WTC11 (cell line): ENCODE results near the gene COL13A1. TPM values are rescaled to one million over a fixed set of nuclear protein-coding genes. Genes with fewer than 3 reads are reported as not detected.
A peak's percentile ranks its signal among the peaks of the same experiment; 100 is the strongest.

Source experiments
- ATAC-seq: fragments of 200-7000 bp; cut with Tn5 transposase; 2 replicates; pipeline ENCODE4 v1.10.0; 2021; ENCODE audit warnings: mild to moderate bottlenecking, moderate library complexity
- CTCF ChIA-PET: fragments of 300-600 bp; sonication (Branson Sonifier 250); formaldehyde crosslinking; loops from one replicate; lab custom pipeline; 2021; ENCODE audit warnings: antibody characterized with exemption; lab: Charles Lee
- POLR2A ChIA-PET: fragments of 350-600 bp; sonication (Branson Sonifier 250); formaldehyde crosslinking; loops from one replicate; lab custom pipeline; 2021; ENCODE audit warnings: antibody characterized with exemption; lab: Charles Lee
- DNase-seq: peaks from one replicate; pipeline ENCODE4 v3.0.0; 2021; ENCODE audit warnings: low spot score
- H3K27ac Mint-ChIP-seq: 2 replicates; pipeline ENCODE4 v1.8.0; 2021; ENCODE audit warnings: mixed read lengths
- H3K27me3 Mint-ChIP-seq: 2 replicates; pipeline ENCODE4 v1.8.0; 2021; ENCODE audit warnings: low read depth, mild to moderate bottlenecking, moderate library complexity, mixed read lengths
- H3K36me3 Mint-ChIP-seq: 2 replicates; pipeline ENCODE4 v1.8.0; 2021; ENCODE audit warnings: mixed read lengths
- H3K4me1 Mint-ChIP-seq: 2 replicates; pipeline ENCODE4 v1.8.0; 2022; ENCODE audit warnings: mixed read lengths
- H3K4me3 Mint-ChIP-seq: 2 replicates; pipeline ENCODE4 v1.8.0; 2021; ENCODE audit warnings: mild to moderate bottlenecking, moderate library complexity, mixed read lengths
- H3K9me3 Mint-ChIP-seq: 2 replicates; pipeline ENCODE4 v1.8.0; 2021; ENCODE audit warnings: mixed read lengths
- MYBL2 ChIP-seq: sonication (generic); formaldehyde crosslinking; IDR thresholded peaks from 2 replicates; pipeline ENCODE4 v1.8.1; 2023; ENCODE audit warnings: mild to moderate bottlenecking, moderate library complexity, missing genetic modification reagents
- NR3C1 ChIP-seq: sonication (generic); formaldehyde crosslinking; conservative IDR thresholded peaks from 2 replicates; pipeline ENCODE4 v1.8.1; 2023; ENCODE audit warnings: low read depth, mild to moderate bottlenecking, missing genetic modification reagents
- PRRX2 ChIP-seq: fragments of 250-450 bp; sonication (Bioruptor Pico); IDR thresholded peaks from 2 replicates; pipeline ENCODE4 v1.8.0; 2021; ENCODE audit warnings: mild to moderate bottlenecking
- RORB ChIP-seq: fragments of 250-450 bp; sonication (Bioruptor Pico); IDR thresholded peaks from 2 replicates; pipeline ENCODE4 v1.9.0; 2021; ENCODE audit warnings: mild to moderate bottlenecking
- SP1 ChIP-seq: sonication (generic); formaldehyde crosslinking; conservative IDR thresholded peaks from 2 replicates; pipeline ENCODE4 v1.8.1; 2022; ENCODE audit warnings: missing genetic modification reagents
- ZNF317 ChIP-seq: sonication (generic); formaldehyde crosslinking; IDR thresholded peaks from 2 replicates; pipeline ENCODE4 v1.8.1; 2023; ENCODE audit warnings: low read depth, mild to moderate bottlenecking, moderate library complexity, missing genetic modification reagents, borderline replicate concordance
- ZNF396 ChIP-seq: fragments of 250-450 bp; sonication (Bioruptor Pico); IDR thresholded peaks from 2 replicates; pipeline ENCODE4 v1.8.0; 2021; ENCODE audit warnings: mild to moderate bottlenecking, moderate library complexity, borderline replicate concordance
- total RNA-seq: library from RNA; stranded (reverse); gene quantifications from 3 replicates; pipeline ENCODE4 v1.2.3, GENCODE V29; 2021
- TF ChIP-seq, protein P1 (sequence below): sonication (generic); formaldehyde crosslinking; IDR thresholded peaks from 2 replicates; pipeline ENCODE4 v1.8.0; 2022; ENCODE audit warnings: missing genetic modification reagents
- TF ChIP-seq, protein P2 (sequence below): fragments of 250-450 bp; sonication (Bioruptor Pico); conservative IDR thresholded peaks from 2 replicates; pipeline ENCODE4 v1.9.0; 2021; ENCODE audit warnings: mild to moderate bottlenecking
- TF ChIP-seq, protein P3 (sequence below): sonication (generic); formaldehyde crosslinking; IDR thresholded peaks from 2 replicates; pipeline ENCODE4 v1.8.1; 2023; ENCODE audit warnings: mild to moderate bottlenecking, moderate library complexity, missing genetic modification reagents
- TF ChIP-seq, protein P4 (sequence below): sonication (generic); formaldehyde crosslinking; IDR thresholded peaks from 2 replicates; pipeline ENCODE4 v1.8.1; 2023; ENCODE audit warnings: mild to moderate bottlenecking, missing genetic modification reagents, borderline replicate concordance
- TF ChIP-seq, protein P5 (sequence below): sonication (generic); formaldehyde crosslinking; IDR thresholded peaks from 2 replicates; pipeline ENCODE4 v1.8.1; 2022; ENCODE audit warnings: missing genetic modification reagents, borderline replicate concordance
- TF ChIP-seq, protein P6 (sequence below): sonication (generic); formaldehyde crosslinking; IDR thresholded peaks from 2 replicates; pipeline ENCODE4 v1.8.1; 2023; ENCODE audit warnings: mild to moderate bottlenecking, missing genetic modification reagents
- TF ChIP-seq, protein P7 (sequence below): sonication (generic); formaldehyde crosslinking; IDR thresholded peaks from 2 replicates; pipeline ENCODE4 v1.8.1; 2022; ENCODE audit warnings: mild to moderate bottlenecking, moderate library complexity, missing genetic modification reagents

Gene COL13A1
- total RNA-seq, 1 experiment from 2014 or later = 7.1 TPM

DNA sequence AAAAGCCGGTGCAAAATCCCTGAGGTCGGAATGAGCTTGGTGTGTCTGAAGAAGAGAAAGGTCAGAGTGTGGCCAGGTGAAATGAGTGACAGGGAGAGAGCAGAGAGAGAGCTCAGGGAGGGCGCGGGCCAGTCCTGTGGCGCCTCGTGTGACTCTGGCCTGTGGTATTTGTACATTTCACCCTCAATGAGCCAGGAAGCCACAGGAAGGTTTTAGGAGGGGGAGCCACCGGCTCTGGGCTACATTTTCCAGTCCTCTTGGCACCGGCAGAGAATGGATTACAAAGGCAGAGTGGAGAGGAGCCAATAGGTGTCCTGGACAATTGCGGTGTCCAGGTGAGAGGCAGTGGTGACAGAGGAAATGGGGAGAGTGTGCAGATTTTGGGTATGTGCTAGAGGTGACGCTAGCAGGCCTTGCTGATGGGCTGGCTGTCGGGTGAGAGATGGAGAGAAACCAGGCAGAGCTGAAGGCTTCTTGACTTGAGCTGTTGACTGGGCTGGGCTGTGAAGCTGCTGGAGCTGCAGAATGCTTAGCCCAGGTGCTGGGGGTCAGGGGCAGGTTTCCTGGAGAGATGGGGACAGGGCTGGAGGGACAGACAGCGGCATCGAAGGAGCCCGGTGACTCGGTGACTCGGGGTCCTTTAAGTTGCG is 38.1 kb downstream of the COL13A1 start:
- CTCF ChIA-PET = interaction anchor here (0.6 to 3.0 kb wide), 11 partner anchors 28 to 118 kb away, joined by 3 to 14 read pairs (median 4); no protein-coding TSS in a partner anchor
- Mint-ChIP-seq H3K36me3 (no peaks in the 10 kb centered on the region), H3K27ac (no peak overlapping the region), H3K4me3 (no peak overlapping the region), H3K4me1 (peaks cover 43% of the 10 kb centered on the region), H3K9me3 (no peaks in the 10 kb centered on the region), H3K27me3 (no peaks in the 10 kb centered on the region)
- POLR2A ChIA-PET = interaction anchor here (0.6 kb wide), 2 partner anchors 310 to 1598 kb away, joined by 3 to 7 read pairs; no protein-coding TSS in a partner anchor
- ATAC-seq = no peak
- TF ChIP-seq, protein P1, sequence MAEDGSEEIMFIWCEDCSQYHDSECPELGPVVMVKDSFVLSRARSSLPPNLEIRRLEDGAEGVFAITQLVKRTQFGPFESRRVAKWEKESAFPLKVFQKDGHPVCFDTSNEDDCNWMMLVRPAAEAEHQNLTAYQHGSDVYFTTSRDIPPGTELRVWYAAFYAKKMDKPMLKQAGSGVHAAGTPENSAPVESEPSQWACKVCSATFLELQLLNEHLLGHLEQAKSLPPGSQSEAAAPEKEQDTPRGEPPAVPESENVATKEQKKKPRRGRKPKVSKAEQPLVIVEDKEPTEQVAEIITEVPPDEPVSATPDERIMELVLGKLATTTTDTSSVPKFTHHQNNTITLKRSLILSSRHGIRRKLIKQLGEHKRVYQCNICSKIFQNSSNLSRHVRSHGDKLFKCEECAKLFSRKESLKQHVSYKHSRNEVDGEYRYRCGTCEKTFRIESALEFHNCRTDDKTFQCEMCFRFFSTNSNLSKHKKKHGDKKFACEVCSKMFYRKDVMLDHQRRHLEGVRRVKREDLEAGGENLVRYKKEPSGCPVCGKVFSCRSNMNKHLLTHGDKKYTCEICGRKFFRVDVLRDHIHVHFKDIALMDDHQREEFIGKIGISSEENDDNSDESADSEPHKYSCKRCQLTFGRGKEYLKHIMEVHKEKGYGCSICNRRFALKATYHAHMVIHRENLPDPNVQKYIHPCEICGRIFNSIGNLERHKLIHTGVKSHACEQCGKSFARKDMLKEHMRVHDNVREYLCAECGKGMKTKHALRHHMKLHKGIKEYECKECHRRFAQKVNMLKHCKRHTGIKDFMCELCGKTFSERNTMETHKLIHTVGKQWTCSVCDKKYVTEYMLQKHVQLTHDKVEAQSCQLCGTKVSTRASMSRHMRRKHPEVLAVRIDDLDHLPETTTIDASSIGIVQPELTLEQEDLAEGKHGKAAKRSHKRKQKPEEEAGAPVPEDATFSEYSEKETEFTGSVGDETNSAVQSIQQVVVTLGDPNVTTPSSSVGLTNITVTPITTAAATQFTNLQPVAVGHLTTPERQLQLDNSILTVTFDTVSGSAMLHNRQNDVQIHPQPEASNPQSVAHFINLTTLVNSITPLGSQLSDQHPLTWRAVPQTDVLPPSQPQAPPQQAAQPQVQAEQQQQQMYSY (CRISPR knock-in tag) = peak; percentile 47; the same call in 1 of the 2 replicates
- no peak for TF ChIP-seq ZNF317 (CRISPR knock-in tag)
- TF ChIP-seq, protein P2, sequence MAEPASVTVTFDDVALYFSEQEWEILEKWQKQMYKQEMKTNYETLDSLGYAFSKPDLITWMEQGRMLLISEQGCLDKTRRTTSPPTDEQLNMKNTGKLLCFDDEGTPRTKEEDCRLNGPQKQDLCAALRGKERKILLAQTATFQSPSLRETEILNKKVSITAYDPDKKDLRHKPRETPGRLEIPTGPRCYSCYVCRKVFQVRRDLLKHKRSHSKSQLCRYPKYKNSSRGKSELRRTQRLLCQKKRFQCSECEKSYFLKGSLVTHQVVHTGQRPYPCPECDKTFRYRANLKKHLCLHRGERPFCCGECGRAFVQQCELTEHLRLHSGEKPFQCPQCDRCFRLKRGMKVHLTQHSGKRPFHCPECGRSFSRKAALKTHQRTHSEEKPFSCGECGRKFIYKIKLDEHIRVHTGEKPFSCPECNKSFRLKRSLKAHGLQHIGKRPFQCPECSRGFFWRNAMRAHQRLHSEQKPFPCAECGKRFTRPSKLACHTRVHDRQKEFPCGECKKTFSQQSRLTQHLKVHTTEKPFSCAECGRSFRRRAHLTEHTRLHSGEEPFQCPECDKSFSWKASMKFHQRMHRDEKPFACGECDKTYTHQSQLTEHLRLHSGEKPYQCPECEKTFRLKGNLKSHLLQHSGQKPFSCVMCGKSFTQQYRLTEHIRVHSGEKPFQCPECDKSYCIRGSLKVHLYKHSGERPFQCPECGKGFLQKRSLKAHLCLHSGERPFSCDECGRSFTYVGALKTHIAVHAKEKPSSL (CRISPR knock-in tag) = no peak
- no peak for DNase-seq

DNA sequence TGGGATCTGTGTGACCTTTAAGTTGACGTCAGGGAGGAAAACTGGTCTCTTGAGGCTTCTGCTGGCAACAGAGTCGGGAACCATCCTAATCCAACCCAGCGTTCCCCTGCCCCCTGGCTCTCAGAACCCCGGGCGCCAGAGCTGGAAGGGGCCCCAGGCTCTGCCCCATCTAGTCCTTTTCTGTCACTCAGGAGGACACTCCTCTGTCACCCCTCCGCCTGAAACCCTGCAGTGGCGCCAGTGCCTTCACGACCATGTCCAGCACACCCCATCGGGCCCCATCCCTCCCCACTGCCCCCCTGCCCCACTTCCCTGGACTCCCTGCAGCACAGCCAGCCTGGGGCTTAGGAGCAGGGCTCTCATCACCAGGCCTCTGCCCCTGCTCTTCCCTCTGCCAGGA is 39.1 kb downstream of the COL13A1 start:
- Mint-ChIP-seq H3K36me3 (no peaks in the 10 kb centered on the region), H3K27ac (no peak overlapping the region), H3K4me1 (peaks cover 52% of the 10 kb centered on the region), H3K27me3 (no peaks in the 10 kb centered on the region), H3K4me3 (no peak overlapping the region), H3K9me3 (no peaks in the 10 kb centered on the region)
- DNase-seq (no peak), ATAC-seq (no peak)
- POLR2A ChIA-PET = no interaction called here
- CTCF ChIA-PET = interaction anchor here (0.6 to 1.8 kb wide), 4 partner anchors 19 to 117 kb away, joined by 3 to 5 read pairs (median 4); no protein-coding TSS in a partner anchor
- TF ChIP-seq PRRX2 (CRISPR knock-in tag) (no peak), RORB (no peak), NR3C1 (CRISPR knock-in tag) (no peak), SP1 (CRISPR knock-in tag) (no peak), MYBL2 (CRISPR knock-in tag) (no peak), ZNF396 (CRISPR knock-in tag) (no peak)
- TF ChIP-seq, protein P3, sequence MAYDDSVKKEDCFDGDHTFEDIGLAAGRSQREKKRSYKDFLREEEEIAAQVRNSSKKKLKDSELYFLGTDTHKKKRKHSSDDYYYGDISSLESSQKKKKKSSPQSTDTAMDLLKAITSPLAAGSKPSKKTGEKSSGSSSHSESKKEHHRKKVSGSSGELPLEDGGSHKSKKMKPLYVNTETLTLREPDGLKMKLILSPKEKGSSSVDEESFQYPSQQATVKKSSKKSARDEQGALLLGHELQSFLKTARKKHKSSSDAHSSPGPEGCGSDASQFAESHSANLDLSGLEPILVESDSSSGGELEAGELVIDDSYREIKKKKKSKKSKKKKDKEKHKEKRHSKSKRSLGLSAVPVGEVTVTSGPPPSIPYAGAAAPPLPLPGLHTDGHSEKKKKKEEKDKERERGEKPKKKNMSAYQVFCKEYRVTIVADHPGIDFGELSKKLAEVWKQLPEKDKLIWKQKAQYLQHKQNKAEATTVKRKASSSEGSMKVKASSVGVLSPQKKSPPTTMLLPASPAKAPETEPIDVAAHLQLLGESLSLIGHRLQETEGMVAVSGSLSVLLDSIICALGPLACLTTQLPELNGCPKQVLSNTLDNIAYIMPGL (CRISPR knock-in tag) = no peak
- TF ChIP-seq, protein P4, sequence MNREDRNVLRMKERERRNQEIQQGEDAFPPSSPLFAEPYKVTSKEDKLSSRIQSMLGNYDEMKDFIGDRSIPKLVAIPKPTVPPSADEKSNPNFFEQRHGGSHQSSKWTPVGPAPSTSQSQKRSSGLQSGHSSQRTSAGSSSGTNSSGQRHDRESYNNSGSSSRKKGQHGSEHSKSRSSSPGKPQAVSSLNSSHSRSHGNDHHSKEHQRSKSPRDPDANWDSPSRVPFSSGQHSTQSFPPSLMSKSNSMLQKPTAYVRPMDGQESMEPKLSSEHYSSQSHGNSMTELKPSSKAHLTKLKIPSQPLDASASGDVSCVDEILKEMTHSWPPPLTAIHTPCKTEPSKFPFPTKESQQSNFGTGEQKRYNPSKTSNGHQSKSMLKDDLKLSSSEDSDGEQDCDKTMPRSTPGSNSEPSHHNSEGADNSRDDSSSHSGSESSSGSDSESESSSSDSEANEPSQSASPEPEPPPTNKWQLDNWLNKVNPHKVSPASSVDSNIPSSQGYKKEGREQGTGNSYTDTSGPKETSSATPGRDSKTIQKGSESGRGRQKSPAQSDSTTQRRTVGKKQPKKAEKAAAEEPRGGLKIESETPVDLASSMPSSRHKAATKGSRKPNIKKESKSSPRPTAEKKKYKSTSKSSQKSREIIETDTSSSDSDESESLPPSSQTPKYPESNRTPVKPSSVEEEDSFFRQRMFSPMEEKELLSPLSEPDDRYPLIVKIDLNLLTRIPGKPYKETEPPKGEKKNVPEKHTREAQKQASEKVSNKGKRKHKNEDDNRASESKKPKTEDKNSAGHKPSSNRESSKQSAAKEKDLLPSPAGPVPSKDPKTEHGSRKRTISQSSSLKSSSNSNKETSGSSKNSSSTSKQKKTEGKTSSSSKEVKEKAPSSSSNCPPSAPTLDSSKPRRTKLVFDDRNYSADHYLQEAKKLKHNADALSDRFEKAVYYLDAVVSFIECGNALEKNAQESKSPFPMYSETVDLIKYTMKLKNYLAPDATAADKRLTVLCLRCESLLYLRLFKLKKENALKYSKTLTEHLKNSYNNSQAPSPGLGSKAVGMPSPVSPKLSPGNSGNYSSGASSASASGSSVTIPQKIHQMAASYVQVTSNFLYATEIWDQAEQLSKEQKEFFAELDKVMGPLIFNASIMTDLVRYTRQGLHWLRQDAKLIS = no peak
- TF ChIP-seq, protein P5, sequence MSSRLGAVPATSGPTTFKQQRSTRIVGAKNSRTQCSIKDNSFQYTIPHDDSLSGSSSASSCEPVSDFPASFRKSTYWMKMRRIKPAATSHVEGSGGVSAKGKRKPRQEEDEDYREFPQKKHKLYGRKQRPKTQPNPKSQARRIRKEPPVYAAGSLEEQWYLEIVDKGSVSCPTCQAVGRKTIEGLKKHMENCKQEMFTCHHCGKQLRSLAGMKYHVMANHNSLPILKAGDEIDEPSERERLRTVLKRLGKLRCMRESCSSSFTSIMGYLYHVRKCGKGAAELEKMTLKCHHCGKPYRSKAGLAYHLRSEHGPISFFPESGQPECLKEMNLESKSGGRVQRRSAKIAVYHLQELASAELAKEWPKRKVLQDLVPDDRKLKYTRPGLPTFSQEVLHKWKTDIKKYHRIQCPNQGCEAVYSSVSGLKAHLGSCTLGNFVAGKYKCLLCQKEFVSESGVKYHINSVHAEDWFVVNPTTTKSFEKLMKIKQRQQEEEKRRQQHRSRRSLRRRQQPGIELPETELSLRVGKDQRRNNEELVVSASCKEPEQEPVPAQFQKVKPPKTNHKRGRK = no peak
- TF ChIP-seq, protein P6, sequence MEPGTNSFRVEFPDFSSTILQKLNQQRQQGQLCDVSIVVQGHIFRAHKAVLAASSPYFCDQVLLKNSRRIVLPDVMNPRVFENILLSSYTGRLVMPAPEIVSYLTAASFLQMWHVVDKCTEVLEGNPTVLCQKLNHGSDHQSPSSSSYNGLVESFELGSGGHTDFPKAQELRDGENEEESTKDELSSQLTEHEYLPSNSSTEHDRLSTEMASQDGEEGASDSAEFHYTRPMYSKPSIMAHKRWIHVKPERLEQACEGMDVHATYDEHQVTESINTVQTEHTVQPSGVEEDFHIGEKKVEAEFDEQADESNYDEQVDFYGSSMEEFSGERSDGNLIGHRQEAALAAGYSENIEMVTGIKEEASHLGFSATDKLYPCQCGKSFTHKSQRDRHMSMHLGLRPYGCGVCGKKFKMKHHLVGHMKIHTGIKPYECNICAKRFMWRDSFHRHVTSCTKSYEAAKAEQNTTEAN (CRISPR knock-in tag) = no peak
- TF ChIP-seq, protein P7, sequence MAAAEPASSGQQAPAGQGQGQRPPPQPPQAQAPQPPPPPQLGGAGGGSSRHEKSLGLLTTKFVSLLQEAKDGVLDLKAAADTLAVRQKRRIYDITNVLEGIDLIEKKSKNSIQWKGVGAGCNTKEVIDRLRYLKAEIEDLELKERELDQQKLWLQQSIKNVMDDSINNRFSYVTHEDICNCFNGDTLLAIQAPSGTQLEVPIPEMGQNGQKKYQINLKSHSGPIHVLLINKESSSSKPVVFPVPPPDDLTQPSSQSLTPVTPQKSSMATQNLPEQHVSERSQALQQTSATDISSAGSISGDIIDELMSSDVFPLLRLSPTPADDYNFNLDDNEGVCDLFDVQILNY (CRISPR knock-in tag) = no peak
- TF ChIP-seq, protein P2 (CRISPR knock-in tag) = no peak
